ENCODE measurements around the gene ST6GALNAC3. TPM values are rescaled to one million over a fixed set of nuclear protein-coding genes. Genes with fewer than 3 reads are reported as not detected.

ST6GALNAC3 gene
- total RNA-seq, 2 experiments from 2014 or later = 0.50 to 1.2 TPM

DNA sequence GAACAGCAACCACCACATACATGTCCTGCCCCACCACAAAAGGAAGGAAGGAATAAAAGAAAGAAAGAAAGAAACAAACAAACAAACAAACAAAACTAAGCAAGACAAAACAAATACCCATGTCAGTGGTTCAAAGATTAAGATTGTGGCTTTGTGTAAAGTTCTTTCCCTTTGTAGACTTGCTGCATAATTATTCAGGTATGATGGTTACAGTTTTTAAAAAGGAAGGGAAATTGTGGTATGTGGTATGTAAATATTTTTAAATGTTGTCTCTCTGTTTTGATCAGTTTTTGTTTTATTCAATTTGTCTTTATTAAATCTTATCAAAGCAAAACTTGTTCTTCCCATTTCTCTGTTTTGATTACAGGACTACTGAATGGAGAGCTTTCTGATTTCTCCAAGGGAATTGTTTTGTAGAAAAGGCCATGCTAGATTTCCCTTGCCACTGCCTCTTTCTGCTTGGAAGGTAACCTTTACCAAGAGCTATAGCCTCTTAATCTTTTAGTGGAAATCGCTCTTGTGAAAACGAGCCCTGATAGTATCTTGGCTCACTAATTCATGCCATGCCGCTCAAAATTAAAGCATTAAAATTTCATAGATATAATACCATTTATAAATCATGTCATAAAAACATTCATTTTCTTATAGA lies 502.5 kb downstream of the ST6GALNAC3 start:
- H3K27ac ChIP-seq (ENCODE audit: low read depth, low read length, poor library complexity, severe bottlenecking) = no peak overlapping the region
- H3K4me1 ChIP-seq (ENCODE audit: insufficient read depth, low read length, poor library complexity, severe bottlenecking) = no peaks in the 10 kb centered on the region
- DNase-seq (ENCODE audit: low spot score) = no peak
- H3K9me3 ChIP-seq (ENCODE audit: low read length) = no peaks in the 10 kb centered on the region
- no peaks in the 10 kb centered on the region for H3K79me2 ChIP-seq (ENCODE audit: insufficient read depth, low read depth, low read length)
- H3K36me3 ChIP-seq (ENCODE audit: insufficient read depth, low read length) = no peaks in the 10 kb centered on the region
- no peak for TF ChIP-seq EZH2phosphoT487 (IDR thresholded peaks at IDR 0.05; ENCODE audit: borderline replicate concordance, low read depth, low read length)
- TF ChIP-seq, protein P1, sequence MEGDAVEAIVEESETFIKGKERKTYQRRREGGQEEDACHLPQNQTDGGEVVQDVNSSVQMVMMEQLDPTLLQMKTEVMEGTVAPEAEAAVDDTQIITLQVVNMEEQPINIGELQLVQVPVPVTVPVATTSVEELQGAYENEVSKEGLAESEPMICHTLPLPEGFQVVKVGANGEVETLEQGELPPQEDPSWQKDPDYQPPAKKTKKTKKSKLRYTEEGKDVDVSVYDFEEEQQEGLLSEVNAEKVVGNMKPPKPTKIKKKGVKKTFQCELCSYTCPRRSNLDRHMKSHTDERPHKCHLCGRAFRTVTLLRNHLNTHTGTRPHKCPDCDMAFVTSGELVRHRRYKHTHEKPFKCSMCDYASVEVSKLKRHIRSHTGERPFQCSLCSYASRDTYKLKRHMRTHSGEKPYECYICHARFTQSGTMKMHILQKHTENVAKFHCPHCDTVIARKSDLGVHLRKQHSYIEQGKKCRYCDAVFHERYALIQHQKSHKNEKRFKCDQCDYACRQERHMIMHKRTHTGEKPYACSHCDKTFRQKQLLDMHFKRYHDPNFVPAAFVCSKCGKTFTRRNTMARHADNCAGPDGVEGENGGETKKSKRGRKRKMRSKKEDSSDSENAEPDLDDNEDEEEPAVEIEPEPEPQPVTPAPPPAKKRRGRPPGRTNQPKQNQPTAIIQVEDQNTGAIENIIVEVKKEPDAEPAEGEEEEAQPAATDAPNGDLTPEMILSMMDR (conservative IDR thresholded peaks at IDR 0.05; ENCODE audit: low read length) = no peak
- CTCF ChIA-PET (ENCODE audit: unreplicated experiment) = no interaction called here
- no peak overlapping the region for H3K4me3 ChIP-seq (ENCODE audit: low read depth, low read length, poor library complexity, severe bottlenecking)
- H2AFZ ChIP-seq (ENCODE audit: low read length) = no peak overlapping the region
- H4K20me1 ChIP-seq (ENCODE audit: insufficient read depth, low read length) = no peaks in the 10 kb centered on the region
- H3K4me2 ChIP-seq (ENCODE audit: low read length) = no peak overlapping the region
- POLR2A ChIA-PET = no interaction called here
- BruUV-seq (replicated peaks) = no TSS peak
- intact Hi-C loops (cut with micrococcal nuclease; ENCODE audit: unreplicated experiment) = no loop called here
- no peaks in the 10 kb centered on the region for H3K9me2 ChIP-seq (ENCODE audit: insufficient read depth, low read length)

DNA sequence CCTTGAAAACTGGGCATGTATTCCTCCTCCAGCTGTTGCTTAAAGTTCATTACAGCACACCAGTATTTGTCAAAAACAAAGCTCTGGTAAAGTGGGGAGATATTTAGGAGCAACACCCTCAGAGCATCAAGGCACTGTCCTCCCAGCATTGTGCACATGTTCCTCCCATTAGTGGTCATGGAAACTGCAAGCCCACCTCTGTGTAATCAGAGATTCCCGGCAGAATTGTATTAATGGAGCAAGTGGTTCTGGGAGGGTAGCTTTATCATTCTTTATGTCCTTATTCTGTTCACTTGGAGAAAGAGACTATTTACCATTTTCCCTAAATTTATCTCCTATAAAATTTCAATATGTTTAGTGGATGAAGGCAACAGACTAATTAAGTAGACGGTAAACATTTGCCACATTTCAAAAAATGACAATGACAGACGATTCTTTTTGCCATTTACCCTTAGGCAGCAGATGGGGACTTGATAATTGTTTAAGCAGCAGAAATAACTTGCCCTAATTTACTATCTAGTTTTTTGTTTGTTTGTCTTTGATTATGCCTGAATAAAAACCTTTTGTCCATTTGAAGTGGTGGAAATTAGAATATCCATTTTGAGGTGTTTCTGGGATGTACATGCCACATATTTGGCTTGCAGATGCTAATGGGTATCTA lies 503.1 kb downstream of the ST6GALNAC3 start:
- no peaks in the 10 kb centered on the region for H3K79me2 ChIP-seq (ENCODE audit: insufficient read depth, low read depth, low read length)
- CTCF ChIA-PET (ENCODE audit: unreplicated experiment) = no interaction called here
- no peak overlapping the region for H2AFZ ChIP-seq (ENCODE audit: low read length)
- no peaks in the 10 kb centered on the region for H3K36me3 ChIP-seq (ENCODE audit: insufficient read depth, low read length)
- intact Hi-C loops (cut with micrococcal nuclease; ENCODE audit: unreplicated experiment) = no loop called here
- H3K27ac ChIP-seq (ENCODE audit: low read depth, low read length, poor library complexity, severe bottlenecking) = no peak overlapping the region
- no peaks in the 10 kb centered on the region for H3K9me2 ChIP-seq (ENCODE audit: insufficient read depth, low read length)
- no peaks in the 10 kb centered on the region for H3K9me3 ChIP-seq (ENCODE audit: low read length)
- no peak for TF ChIP-seq EZH2phosphoT487 (IDR thresholded peaks at IDR 0.05; ENCODE audit: borderline replicate concordance, low read depth, low read length)
- TF ChIP-seq, protein P1 (conservative IDR thresholded peaks at IDR 0.05; ENCODE audit: low read length) = no peak
- POLR2A ChIA-PET = interaction anchor here (0.6 kb wide), 1 partner anchor 920 kb away, joined by 3 read pairs; no protein-coding TSS in a partner anchor
- H3K4me1 ChIP-seq (ENCODE audit: insufficient read depth, low read length, poor library complexity, severe bottlenecking) = no peaks in the 10 kb centered on the region
- no TSS peak for BruUV-seq (replicated peaks)
- H3K4me3 ChIP-seq (ENCODE audit: low read depth, low read length, poor library complexity, severe bottlenecking) = no peak overlapping the region
- no peaks in the 10 kb centered on the region for H4K20me1 ChIP-seq (ENCODE audit: insufficient read depth, low read length)
- H3K4me2 ChIP-seq (ENCODE audit: low read length) = no peak overlapping the region
- DNase-seq (ENCODE audit: low spot score) = no peak

DNA sequence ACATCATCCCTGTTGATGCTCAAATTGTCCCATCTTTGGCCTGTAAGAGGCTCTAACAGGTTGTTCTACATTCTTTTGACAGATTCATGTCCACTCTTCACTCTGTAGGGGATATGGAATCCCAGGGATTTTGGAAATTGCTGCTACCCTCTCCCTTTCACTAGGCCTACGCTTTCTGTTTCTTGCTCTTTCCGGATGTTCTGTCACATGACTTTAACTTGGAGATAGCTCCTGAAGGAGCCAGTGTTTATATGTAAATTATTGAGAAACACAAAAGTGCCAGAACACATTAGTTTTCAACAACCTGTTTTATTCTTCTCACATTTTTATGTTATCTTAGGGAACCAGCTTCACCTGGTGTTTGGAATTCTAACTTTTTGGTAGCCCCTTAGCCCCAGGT lies 505.7 kb downstream of the ST6GALNAC3 start:
- Histone ChIP-seq H3K79me2 (ENCODE audit: insufficient read depth, low read depth, low read length) (no peaks in the 10 kb centered on the region), H3K9me3 (ENCODE audit: low read length) (no peaks in the 10 kb centered on the region), H3K4me3 (ENCODE audit: low read depth, low read length, poor library complexity, severe bottlenecking) (no peak overlapping the region), H3K4me1 (ENCODE audit: insufficient read depth, low read length, poor library complexity, severe bottlenecking) (no peaks in the 10 kb centered on the region), H3K4me2 (ENCODE audit: low read length) (no peak overlapping the region), H3K36me3 (ENCODE audit: insufficient read depth, low read length) (no peaks in the 10 kb centered on the region), H3K27ac (ENCODE audit: low read depth, low read length, poor library complexity, severe bottlenecking) (no peak overlapping the region), H2AFZ (ENCODE audit: low read length) (no peak overlapping the region), H3K9me2 (ENCODE audit: insufficient read depth, low read length) (no peaks in the 10 kb centered on the region), H4K20me1 (ENCODE audit: insufficient read depth, low read length) (no peaks in the 10 kb centered on the region)
- POLR2A ChIA-PET = no interaction called here
- intact Hi-C loops (cut with micrococcal nuclease; ENCODE audit: unreplicated experiment) = no loop called here
- DNase-seq (ENCODE audit: low spot score) = no peak
- TF ChIP-seq, protein P1 (conservative IDR thresholded peaks at IDR 0.05; ENCODE audit: low read length) = no peak
- no peak for TF ChIP-seq EZH2phosphoT487 (IDR thresholded peaks at IDR 0.05; ENCODE audit: borderline replicate concordance, low read depth, low read length)
- no TSS peak for BruUV-seq (replicated peaks)
- CTCF ChIA-PET (ENCODE audit: unreplicated experiment) = no interaction called here

All from OCI-LY7 (cell line).